Neuron (in vitro differentiated cells): ENCODE data around the gene CXADR.
"Not testable (repeated sequence)": the region's sequence is repeated elsewhere in the genome, so short reads cannot be mapped to it uniquely, and the experiment has no call there.

Experiments
- H2AFZ ChIP-seq: one replicate; pipeline ENCODE4 v1.6.1; 2013; ENCODE audit warnings: low read depth, mild to moderate bottlenecking, inconsistent platforms, low read length, moderate library complexity
- H3K27me3 ChIP-seq: one replicate; pipeline ENCODE4 v1.6.1; 2013; ENCODE audit warnings: low read length; ENCODE audit not compliant: insufficient read depth
- H3K36me3 ChIP-seq: one replicate; pipeline ENCODE4 v1.6.1; 2013; ENCODE audit warnings: low read length; ENCODE audit not compliant: insufficient read depth
- H3K4me1 ChIP-seq: one replicate; pipeline ENCODE4 v1.6.1; 2013; ENCODE audit warnings: low read length; ENCODE audit not compliant: insufficient read depth
- H3K4me3 ChIP-seq: 2 replicates; pipeline ENCODE4 v1.5.1; 2013; ENCODE audit warnings: mild to moderate bottlenecking, low read length, moderate library complexity
- H3K9me3 ChIP-seq: one replicate; pipeline ENCODE4 v1.6.1; 2013; ENCODE audit warnings: low read length

Gene CXADR

DNA sequence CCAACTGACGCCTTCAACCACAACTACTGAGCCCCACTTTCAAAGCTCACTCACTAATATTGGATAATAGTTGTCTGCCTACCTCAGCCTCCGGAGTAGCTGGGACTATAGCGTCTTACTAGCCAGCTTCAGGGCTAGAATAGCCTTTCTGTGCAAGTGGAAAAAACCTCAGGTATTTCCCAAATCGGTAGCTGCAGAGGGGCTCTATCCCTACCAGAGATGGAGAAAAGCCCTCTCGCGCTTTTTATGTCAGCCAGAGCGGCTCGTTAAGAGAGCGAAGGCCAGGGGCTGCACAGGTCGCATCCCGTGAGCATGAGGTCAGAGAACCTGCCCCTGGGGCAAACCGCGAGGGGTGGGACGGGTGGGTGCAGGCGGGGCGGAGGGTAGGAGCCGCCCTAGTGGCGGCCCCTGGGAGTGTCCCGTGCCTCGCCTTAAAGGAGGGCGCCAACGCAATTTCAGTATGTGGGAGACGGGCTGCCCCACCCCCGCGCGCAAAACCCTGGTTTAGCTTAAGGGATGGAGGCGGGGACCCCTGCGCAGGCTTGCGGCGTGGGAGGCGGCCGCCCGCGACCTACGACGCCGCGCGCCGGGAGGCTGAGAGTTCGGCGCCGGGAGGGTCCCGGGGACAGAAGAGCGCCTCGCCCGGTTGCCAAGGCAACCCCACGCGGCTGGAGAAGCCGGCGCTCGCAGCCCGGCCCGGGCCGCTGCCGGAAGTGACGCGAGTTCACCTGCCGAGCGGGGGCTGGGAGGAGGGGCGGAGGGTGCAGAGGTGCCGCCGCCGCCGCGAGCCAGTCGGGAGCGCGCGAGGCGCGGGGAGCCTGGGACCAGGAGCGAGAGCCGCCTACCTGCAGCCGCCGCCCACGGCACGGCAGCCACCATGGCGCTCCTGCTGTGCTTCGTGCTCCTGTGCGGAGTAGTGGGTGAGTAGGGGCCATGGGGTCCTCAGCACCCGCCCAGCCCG, at the start of gene CXADR:
TSS of gene CXADR (plus strand) at position 791 of the 961 bp plus-strand sequence. CDS start at position 878, 87 bp downstream.
- Histone ChIP-seq H3K4me3 (peak within 1 kb of the TSS; percentile 86), H3K4me1 (peaks cover 10% of the 10 kb centered on the region), H3K36me3 (no peaks in the 10 kb centered on the region), H3K27me3 (no peaks in the 10 kb centered on the region), H3K9me3 (no peaks in the 10 kb centered on the region), H2AFZ (peak within 1 kb of the TSS; percentile 99)

DNA sequence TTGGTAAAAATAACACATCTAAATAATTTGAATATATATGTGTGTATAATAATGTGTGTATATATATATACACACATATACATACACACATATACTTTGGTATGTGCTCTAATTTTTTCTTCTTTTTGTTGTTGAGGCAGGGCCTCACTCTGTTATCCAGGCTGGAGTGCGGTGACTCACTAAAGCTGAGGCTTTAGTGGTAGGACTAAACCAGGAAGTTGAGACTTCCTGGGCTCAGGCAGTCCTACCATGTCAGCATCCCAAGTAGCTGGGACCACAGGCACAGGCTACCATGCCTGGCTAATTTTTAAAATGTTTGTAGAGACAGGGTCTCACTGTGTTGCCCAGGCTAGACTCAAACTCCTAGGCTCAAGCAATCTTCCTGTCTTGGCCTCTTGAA, 46.7 kb upstream of the CXADR start:
- H3K36me3 ChIP-seq = no peaks in the 10 kb centered on the region
- H3K4me1 ChIP-seq = peaks cover 4% of the 10 kb centered on the region
- H3K9me3 ChIP-seq = no peaks in the 10 kb centered on the region
- no peak overlapping the region for H3K4me3 ChIP-seq
- no peak overlapping the region for H2AFZ ChIP-seq
- H3K27me3 ChIP-seq = no peaks in the 10 kb centered on the region

DNA sequence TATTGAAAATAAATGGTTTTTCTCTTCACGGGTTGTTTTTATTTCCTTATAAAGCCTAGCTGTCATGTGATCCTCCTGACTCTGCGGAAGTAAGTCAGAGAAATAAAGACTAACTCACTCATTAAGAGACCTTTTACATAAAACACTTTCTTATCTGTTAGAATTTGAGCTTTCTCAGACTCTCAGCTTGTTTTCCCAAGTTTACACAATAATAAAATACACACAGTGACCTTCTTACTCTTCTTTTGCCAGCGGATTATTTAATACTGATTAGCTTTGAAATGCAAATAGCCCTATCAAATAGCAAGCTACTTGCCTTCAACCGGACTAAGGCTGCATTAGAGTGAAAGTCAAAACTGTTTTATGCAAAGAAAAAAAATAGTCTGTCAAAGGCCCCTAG, 45.5 kb upstream of the CXADR start:
- Histone ChIP-seq H2AFZ (peak overlapping the region; percentile 99), H3K4me1 (peaks cover 4% of the 10 kb centered on the region), H3K4me3 (peak overlapping the region; percentile 67), H3K27me3 (no peaks in the 10 kb centered on the region), H3K36me3 (no peaks in the 10 kb centered on the region), H3K9me3 (no peaks in the 10 kb centered on the region)

DNA sequence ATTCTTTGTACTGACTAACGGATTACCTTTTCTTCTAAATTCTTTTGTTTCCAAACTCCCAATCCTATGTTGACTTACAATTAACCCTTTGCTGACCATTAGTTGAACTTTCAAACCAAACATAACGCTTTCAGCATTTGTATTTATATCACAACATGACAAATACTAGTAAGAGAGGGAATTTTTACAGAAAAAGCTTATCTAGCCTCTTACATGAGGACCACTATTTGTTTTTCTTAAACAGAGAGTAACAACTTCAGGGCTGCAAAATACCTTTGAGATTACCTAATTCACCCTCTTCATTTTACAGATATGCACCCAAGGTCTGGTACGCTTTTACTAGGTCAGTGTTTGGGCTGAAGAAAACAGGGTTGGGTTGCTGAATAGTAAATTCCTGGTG, 45.0 kb upstream of the CXADR start:
- H3K27me3 ChIP-seq = no peaks in the 10 kb centered on the region
- peak overlapping the region; percentile 67 for H3K4me3 ChIP-seq

DNA sequence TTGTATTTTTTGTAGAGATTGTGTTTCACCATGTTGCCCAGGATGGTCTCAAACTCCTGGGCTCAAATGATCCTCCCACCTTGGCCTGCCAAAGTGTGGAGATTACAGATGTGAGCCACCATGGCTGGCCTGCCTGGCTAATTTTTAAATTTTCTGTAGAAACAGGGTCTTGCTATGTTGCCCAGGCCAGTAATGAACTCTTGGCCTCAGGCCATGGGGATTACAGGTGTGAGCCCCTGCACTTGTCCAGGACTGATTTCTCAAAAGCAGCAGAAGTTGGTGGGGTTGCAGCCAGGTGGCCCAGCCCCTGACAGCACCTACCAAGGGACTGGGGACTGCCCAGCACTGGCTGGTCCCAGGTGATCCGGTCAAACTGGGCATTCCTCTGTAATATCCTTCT, 44.1 kb upstream of the CXADR start:
- Histone ChIP-seq H3K36me3 (no peaks in the 10 kb centered on the region), H3K27me3 (no peaks in the 10 kb centered on the region), H3K4me1 (peaks cover 4% of the 10 kb centered on the region), H3K4me3 (no peak overlapping the region), H2AFZ (no peak overlapping the region), H3K9me3 (no peaks in the 10 kb centered on the region)

More for the DNA sequence above, 45.0 kb upstream of the CXADR start:
- H3K9me3 ChIP-seq = no peaks in the 10 kb centered on the region
- peaks cover 4% of the 10 kb centered on the region for H3K4me1 ChIP-seq
- no peaks in the 10 kb centered on the region for H3K36me3 ChIP-seq
- H2AFZ ChIP-seq = peak overlapping the region; percentile 99

DNA sequence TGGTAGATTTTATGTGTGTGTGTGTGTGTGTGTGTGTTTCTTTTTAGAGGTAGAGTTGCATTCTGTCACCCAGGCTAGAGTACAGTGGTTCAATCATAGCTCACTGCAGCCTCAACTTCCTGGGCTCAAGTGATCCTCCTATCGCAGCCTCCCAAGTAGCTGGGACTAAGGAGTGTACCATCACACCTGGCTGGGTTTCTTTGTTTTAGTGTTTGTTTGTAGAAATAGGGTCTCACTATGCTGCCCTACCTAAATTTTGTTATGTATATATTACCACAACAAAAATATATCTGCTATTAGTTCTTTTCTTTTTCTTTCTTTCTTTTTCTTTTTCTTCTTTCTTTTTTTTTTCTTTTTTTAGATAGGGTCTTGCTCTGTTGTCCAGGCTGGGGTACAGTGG, 43.1 kb upstream of the CXADR start:
- Histone ChIP-seq H3K4me3 (no peak overlapping the region), H3K4me1 (peaks cover 4% of the 10 kb centered on the region), H2AFZ (no peak overlapping the region), H3K9me3 (no peaks in the 10 kb centered on the region), H3K36me3 (no peaks in the 10 kb centered on the region), H3K27me3 (no peaks in the 10 kb centered on the region)

DNA sequence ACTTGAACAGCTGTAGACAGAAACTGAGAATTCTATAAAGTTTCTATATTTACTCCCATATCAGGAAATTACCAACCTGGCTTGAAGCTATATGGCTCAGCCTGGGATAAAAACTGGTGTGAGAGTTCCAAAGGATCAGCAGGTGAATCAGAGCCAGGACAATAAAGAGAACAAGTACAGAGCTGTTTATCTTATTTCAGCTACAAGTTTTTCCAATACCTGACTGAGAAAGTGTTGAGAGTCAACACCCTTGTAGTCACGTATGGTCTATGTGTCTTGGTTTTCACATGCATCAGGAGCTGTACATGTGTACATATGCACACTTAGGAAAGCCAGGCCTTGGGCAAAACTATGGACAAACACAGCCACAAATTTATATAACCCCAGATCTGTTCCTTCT, 40.7 kb upstream of the CXADR start:
- Histone ChIP-seq H3K36me3 (no peaks in the 10 kb centered on the region), H3K4me3 (no peak overlapping the region), H3K9me3 (no peaks in the 10 kb centered on the region), H3K4me1 (peaks cover 4% of the 10 kb centered on the region), H2AFZ (no peak overlapping the region), H3K27me3 (no peaks in the 10 kb centered on the region)

DNA sequence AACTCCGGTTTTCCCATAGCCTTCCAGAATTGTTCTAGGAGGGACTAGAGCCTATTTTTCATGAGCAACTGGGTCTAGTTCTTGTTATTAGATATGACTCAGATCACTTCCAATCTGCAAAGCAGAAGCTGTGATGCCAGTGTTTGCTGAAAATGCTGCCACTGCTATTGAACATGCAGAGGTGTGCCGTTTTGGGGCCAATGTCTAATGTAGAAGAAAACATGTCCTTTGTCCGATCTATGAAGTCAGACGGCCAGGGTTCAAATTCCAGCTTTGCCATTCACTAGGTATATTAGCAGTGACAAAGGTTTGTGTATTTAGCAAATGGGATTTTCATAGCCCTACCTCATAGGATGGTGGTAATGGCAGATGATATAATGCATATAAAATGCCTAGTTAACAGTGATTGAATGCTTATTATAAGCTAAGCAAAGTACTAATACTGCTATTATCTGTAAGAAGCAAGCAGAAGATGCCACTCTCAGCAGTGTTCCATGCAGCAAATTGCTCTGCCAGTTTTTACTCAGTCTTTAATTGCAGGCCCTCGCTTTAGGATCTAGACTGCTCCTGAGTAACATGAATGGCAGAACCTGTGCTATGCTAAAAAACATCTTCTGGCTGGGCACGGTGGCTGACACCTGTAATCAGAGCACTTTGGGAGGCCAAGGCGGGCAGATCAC, 40.1 kb upstream of the CXADR start:
- no peaks in the 10 kb centered on the region for H3K27me3 ChIP-seq
- H3K4me3 ChIP-seq = no peak overlapping the region
- peaks cover 4% of the 10 kb centered on the region for H3K4me1 ChIP-seq
- H3K9me3 ChIP-seq = no peaks in the 10 kb centered on the region
- H2AFZ ChIP-seq = no peak overlapping the region
- H3K36me3 ChIP-seq = no peaks in the 10 kb centered on the region

DNA sequence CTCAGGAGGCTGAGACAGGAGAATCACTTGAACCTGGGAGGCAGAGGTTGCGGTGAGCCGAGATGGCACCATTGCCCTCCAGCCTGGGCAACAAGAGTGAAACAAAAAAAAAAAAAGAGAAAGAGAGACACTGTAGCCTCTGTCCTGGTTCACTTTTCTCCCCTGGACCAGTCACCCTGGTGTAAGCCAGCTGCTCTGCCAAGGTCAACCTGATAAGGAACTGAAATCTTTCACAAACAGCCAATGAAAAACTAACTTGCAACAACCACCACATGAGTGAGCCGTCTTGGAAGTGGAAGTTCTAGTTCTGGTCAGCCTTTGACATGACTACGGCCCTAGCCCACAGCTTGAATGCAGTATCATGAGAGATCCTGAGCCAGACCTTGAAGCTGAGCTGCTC, 36.8 kb upstream of the CXADR start:
- Histone ChIP-seq H3K27me3 (no peaks in the 10 kb centered on the region), H3K4me3 (no peak overlapping the region), H3K36me3 (no peaks in the 10 kb centered on the region), H2AFZ (no peak overlapping the region), H3K4me1 (no peaks in the 10 kb centered on the region), H3K9me3 (no peaks in the 10 kb centered on the region)

DNA sequence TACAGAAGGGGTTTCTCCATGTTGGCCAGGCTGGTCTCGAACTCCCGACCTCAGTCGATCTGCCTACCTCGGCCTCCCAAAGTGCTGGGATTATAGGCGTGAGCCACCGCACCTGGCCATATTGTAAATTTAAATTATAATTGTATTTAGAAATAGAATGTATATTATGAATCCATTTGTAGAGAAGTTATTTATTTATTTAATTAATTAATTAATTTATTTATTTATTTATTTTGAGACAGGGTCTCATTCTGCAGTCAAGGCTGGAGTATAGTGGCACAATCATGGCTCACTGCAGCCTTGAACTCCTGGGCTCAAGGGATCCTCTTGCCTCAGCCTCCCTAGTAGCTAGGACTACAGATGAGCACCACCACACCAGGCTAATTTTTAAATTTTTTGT, 34.7 kb upstream of the CXADR start:
- not testable (repeated sequence) for H2AFZ ChIP-seq, H3K4me1 ChIP-seq, H3K36me3 ChIP-seq, H3K9me3 ChIP-seq, H3K27me3 ChIP-seq, H3K4me3 ChIP-seq

DNA sequence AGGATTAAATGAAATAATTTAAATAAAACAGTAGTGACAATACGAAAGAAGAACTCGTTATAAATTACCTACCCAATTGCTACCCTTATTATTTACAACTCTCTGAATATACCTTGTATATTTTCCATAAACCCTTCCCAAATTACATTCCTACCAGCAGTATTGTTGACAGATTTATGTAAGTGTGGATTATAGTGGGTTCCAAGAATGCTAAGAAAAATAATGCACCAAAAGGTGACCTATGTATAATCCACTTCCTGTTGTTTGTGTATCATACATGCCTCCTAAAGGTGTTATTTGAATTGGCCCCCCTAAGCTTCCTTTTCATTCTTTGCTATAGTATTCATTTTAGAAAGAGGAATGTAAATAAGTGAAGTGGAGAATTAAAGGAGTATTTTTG, 33.2 kb upstream of the CXADR start:
- Histone ChIP-seq H3K4me3 (no peak overlapping the region), H3K9me3 (no peaks in the 10 kb centered on the region), H3K4me1 (no peaks in the 10 kb centered on the region), H3K36me3 (no peaks in the 10 kb centered on the region), H2AFZ (no peak overlapping the region), H3K27me3 (no peaks in the 10 kb centered on the region)

DNA sequence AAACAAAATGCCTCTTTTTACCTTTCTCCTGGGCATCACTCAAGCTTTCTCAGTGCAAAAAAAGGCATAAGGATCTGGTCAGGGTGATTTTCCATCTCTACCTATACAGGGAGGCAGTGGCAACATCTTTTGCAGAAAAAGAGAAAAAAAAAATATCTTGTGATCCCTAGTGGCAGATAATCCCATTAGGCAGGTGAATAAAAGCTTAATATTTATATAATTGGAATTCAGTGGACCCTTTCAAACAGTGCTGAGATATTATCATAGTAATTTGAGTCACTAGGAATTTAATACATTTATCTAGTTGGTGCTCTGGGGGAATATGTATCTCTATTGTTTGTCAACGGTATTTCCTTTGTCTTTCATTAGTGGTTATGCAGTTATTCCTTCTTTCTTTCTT, 29.9 kb upstream of the CXADR start:
- Histone ChIP-seq H3K9me3 (no peaks in the 10 kb centered on the region), H3K4me3 (no peak overlapping the region)

DNA sequence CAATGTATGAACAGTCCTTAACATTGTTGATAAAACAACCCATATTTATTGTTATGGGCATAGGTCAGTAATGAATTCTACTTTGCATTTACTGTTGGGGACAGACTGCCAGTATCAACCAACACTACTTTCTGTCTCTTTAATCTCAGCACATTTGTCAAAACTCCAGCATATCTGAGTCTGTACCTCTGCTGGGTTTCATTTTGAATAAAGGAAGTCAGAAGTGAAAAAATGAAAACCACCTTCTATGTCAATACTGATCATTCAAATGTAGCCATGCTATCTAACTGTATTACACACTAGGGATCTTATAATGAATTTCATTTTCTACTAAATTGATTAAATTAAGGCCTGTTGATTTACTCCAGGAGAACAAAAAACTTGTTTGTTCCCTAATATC, 24.2 kb upstream of the CXADR start:
- H2AFZ ChIP-seq = no peak overlapping the region
- no peak overlapping the region for H3K4me3 ChIP-seq
- no peaks in the 10 kb centered on the region for H3K27me3 ChIP-seq

More for the DNA sequence above, 29.9 kb upstream of the CXADR start:
- Histone ChIP-seq H2AFZ (no peak overlapping the region), H3K36me3 (no peaks in the 10 kb centered on the region), H3K27me3 (no peaks in the 10 kb centered on the region), H3K4me1 (no peaks in the 10 kb centered on the region)

More for the DNA sequence above, 24.2 kb upstream of the CXADR start:
- no peaks in the 10 kb centered on the region for H3K36me3 ChIP-seq
- H3K4me1 ChIP-seq = no peaks in the 10 kb centered on the region
- H3K9me3 ChIP-seq = no peaks in the 10 kb centered on the region
